Tibial artery (tissue), 4 donors: ENCODE results near the gene ACP2.
A peak's percentile ranks its signal among the peaks of the same experiment; 100 is the strongest.

Source experiments
- DNase-seq, 2 donors: peaks; one replicate each; pipeline ENCODE4 v3.0.0-alpha.2; 2019
- H3K27ac ChIP-seq, 2 donors: fragments of 200-600 bp; sonication (generic) in 1 of 2; 1 replicate in 1 of 2; 2 replicates in 1 of 2; pipeline ENCODE4 v1.5.1; 2018 to 2019; ENCODE audit warnings: mild to moderate bottlenecking in 1 of 2
- H3K27me3 ChIP-seq, 2 donors: fragments of 200-600 bp; sonication (generic) in 1 of 2; one replicate each; pipeline versions ENCODE4 v1.5.1 to v1.6.0; 2016 to 2019
- H3K36me3 ChIP-seq, 3 donors: fragments of 200-600 bp; sonication (generic) in 2 of 3; one replicate each; pipeline ENCODE4 v1.5.1; 2016 to 2019; ENCODE audit warnings: mild to moderate bottlenecking in 2 of 3
- H3K4me1 ChIP-seq, 4 donors: fragments of 200-600 bp; sonication (generic) in 2 of 4; 1 replicate in 3 of 4; 2 replicates in 1 of 4; pipeline ENCODE4 v1.5.1; 2016 to 2019
- H3K4me3 ChIP-seq, 2 donors: fragments of 200-600 bp; sonication (generic) in 1 of 2; 1 replicate in 1 of 2; 2 replicates in 1 of 2; pipeline ENCODE4 v1.5.1; 2018 to 2019; ENCODE audit warnings: mild to moderate bottlenecking in 2 of 2
- H3K9me3 ChIP-seq, 3 donors: fragments of 200-600 bp; sonication (generic) in 1 of 3; one replicate each; pipeline ENCODE4 v1.5.1; 2016 to 2019
- CTCF ChIP-seq, 2 experiments: fragments of 200-600 bp in 1 of 2; fragments of 450-650 bp in 1 of 2; IDR thresholded peaks; one replicate each; pipeline ENCODE4 v1.5.1; 2017 to 2019; ENCODE audit warnings: antibody characterized with exemption in 2 of 2, mild to moderate bottlenecking in 1 of 2, moderate library complexity in 1 of 2
- intact Hi-C: fragments of 100-400 bp; cut with DNase I; formaldehyde crosslinking; loops from one replicate; pipeline ENCODE4 v1.15.0; 2023; ENCODE audit warnings: low total_unique reads

Gene ACP2

DNA sequence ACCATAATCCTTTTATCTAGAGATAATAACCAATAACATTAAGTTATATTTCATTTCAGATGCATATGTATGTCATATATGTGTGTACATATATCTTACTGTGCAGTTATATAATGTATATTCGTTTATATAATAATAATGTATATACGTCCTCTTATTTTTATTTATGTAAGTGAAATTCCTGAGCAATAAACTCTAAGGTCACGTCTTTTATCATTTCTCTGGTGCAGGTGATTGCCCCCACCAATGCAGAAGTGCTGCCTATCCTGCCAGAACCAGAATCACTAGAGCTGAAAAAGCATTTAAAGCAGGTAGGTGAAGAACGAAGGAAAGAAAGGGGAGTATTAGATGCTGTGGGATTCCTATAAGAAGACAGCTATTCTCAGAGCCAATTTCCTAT is 30.2 kb upstream of the ACP2 start:
- intact Hi-C loops: no loop called here
- no peaks in the 10 kb centered on the region for H3K4me1 ChIP-seq

DNA sequence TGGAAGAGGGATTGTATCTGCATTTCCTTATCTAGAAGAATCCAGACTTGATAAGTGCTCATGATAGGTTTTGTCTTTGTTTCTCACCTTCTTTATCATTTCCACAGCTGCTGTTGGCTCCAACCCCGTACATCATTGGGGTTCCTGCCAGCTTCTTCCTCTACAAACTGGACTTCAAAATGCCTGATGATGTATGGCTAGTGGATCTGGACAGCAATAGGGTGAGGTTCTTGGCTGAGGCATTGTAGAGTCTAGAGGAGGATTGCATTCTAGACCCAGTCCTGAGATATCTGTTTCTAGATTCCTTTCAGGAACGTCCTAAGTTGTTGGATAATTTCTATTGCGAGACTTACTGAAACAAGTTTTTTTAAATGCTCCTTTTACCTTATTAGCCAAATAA is 29.4 kb upstream of the ACP2 start:
- intact Hi-C loops: no loop called here
- no peak for TF ChIP-seq CTCF (IDR thresholded peaks at IDR 0.05)
- DNase-seq: no peak
- Histone ChIP-seq H3K4me1 (no peaks in the 10 kb centered on the region), H3K27ac (no peak overlapping the region), H3K9me3 (no peaks in the 10 kb centered on the region), H3K27me3 (no peaks in the 10 kb centered on the region), H3K36me3 (peaks cover 78 to 92% (median 80%) of the 10 kb centered on the region in 3 donors), H3K4me3 (no peak overlapping the region)

More for the DNA sequence above, 30.2 kb upstream of the ACP2 start:
- Histone ChIP-seq H3K4me3 (no peak overlapping the region), H3K9me3 (no peaks in the 10 kb centered on the region), H3K27ac (no peak overlapping the region), H3K36me3 (peaks cover 85 to 99% (median 87%) of the 10 kb centered on the region in 3 donors), H3K27me3 (no peaks in the 10 kb centered on the region)
- DNase-seq: no peak
- TF ChIP-seq CTCF (IDR thresholded peaks at IDR 0.05): no peak

GRCh38 chr11:47276923-47277322 is 28.3 kb upstream of the ACP2 start:
- intact Hi-C loops: no loop called here
- no peak overlapping the region for H3K27ac ChIP-seq
- TF ChIP-seq CTCF (IDR thresholded peaks at IDR 0.05): no peak
- H3K4me3 ChIP-seq: no peak overlapping the region
- peaks cover 66 to 81% (median 69%) of the 10 kb centered on the region in 3 donors for H3K36me3 ChIP-seq
- H3K9me3 ChIP-seq: no peaks in the 10 kb centered on the region
- H3K4me1 ChIP-seq: peaks cover 0 to 8% (median 5%) of the 10 kb centered on the region in 4 donors
- H3K27me3 ChIP-seq: no peaks in the 10 kb centered on the region
- no peak for DNase-seq

- no peak overlapping the region for H3K27ac ChIP-seq
- intact Hi-C loops: no loop called here
- no peak overlapping the region for H3K4me3 ChIP-seq
- peak in 1 of 2 donors; percentile 37 for DNase-seq
- no peaks in the 10 kb centered on the region for H3K9me3 ChIP-seq
- no peaks in the 10 kb centered on the region for H3K27me3 ChIP-seq
- peaks cover 44 to 58% (median 48%) of the 10 kb centered on the region in 3 donors for H3K36me3 ChIP-seq
- TF ChIP-seq CTCF (IDR thresholded peaks at IDR 0.05): no peak
- peaks cover 0 to 21% (median 17%) of the 10 kb centered on the region in 4 donors for H3K4me1 ChIP-seq
These were observed 26.1 kb upstream of the ACP2 start for GRCh38 chr11:47274495-47275235.

- Histone ChIP-seq H3K27me3 (no peaks in the 10 kb centered on the region), H3K4me3 (no peak overlapping the region), H3K9me3 (no peaks in the 10 kb centered on the region), H3K27ac (no peak overlapping the region), H3K4me1 (peaks cover 0 to 34% (median 29%) of the 10 kb centered on the region in 4 donors), H3K36me3 (peaks cover 29 to 39% (median 34%) of the 10 kb centered on the region in 3 donors)
- intact Hi-C loops: no loop called here
- TF ChIP-seq CTCF (IDR thresholded peaks at IDR 0.05): no peak
- no peak for DNase-seq
These were observed 24.1 kb upstream of the ACP2 start for GRCh38 chr11:47272706-47273105.
